Testis (tissue), 3 donors: ENCODE data around the gene OSBPL3. TPM values are rescaled to one million over a fixed set of nuclear protein-coding genes. Genes with fewer than 3 reads are reported as not detected.

Experiments used
- DNase-seq: peaks from one replicate; pipeline ENCODE4 v3.0.0-alpha.2; 2019
- H3K27ac ChIP-seq, 2 donors: fragments of 200-600 bp; sonication (generic); one replicate each; pipeline ENCODE4 v1.5.1; 2019
- H3K27me3 ChIP-seq: fragments of 200-600 bp; sonication (generic); one replicate; pipeline ENCODE4 v1.5.1; 2019
- H3K36me3 ChIP-seq: fragments of 200-600 bp; sonication (generic); one replicate; pipeline ENCODE4 v1.5.1; 2017; ENCODE audit warnings: low read depth; ENCODE audit errors: missing control alignments
- H3K4me1 ChIP-seq: fragments of 200-600 bp; sonication (generic); one replicate; pipeline ENCODE4 v1.5.1; 2019
- H3K4me3 ChIP-seq, 2 donors: fragments of 200-600 bp; sonication (generic); one replicate each; pipeline ENCODE4 v1.5.1; 2017 to 2019
- H3K9me3 ChIP-seq: fragments of 200-600 bp; sonication (generic); one replicate; pipeline ENCODE4 v1.5.1; 2017
- POLR2A ChIP-seq: fragments of 450-650 bp; IDR thresholded peaks from one replicate; pipeline ENCODE4 v1.6.1; 2017; ENCODE audit warnings: antibody characterized with exemption, mild to moderate bottlenecking, moderate library complexity
- WGBS, 2 donors: methylation state at CpG; one replicate each; pipeline ENCODE4 v1.1.5; 2018; 5-methylcytosine and 5-hydroxymethylcytosine counted together
- intact Hi-C: fragments of 100-400 bp; cut with DNase I; formaldehyde crosslinking; loops from one replicate; pipeline ENCODE4 v1.15.1; 2023; ENCODE audit warnings: low total_unique reads
- polyA plus RNA-seq: library from polyadenylated mRNA; stranded (reverse); fragments of 350-450 nt; fragmentation: Illumina TruSeq; extraction: RNeasy Lipid Tissue Mini Kit (QIAGEN cat#74804); gene quantifications from one replicate; pipeline ENCODE4 v1.2.3, GENCODE V29; 2014; ENCODE audit warnings: low read depth, low replicate concordance; ENCODE audit not compliant: insufficient read depth
- total RNA-seq, 2 donors: library from RNA; depleted of rRNA; stranded (reverse); fragments of >200 nt; gene quantifications; one replicate each; pipeline ENCODE4 v1.2.3, GENCODE V29; 2016
- TF ChIP-seq, protein P1 (sequence below), 3 experiments: fragments of 450-650 bp in 2 of 3; fragments of 200-600 bp in 1 of 3; sonication (generic) in 1 of 3; IDR thresholded peaks; one replicate each; pipeline ENCODE4 v1.5.1; 2016 to 2019; ENCODE audit warnings: antibody characterized with exemption in 3 of 3, mild to moderate bottlenecking in 2 of 3, moderate library complexity in 1 of 3

The OSBPL3 gene
- total and polyA plus RNA-seq, 3 donors from 2014 or later, result 5.6 to 9.4 (median 6.9) TPM

GRCh38 chr7:24899905-24900304, 80.1 kb downstream of the OSBPL3 start:
- no peaks in the 10 kb centered on the region for H3K27me3 ChIP-seq
- no peaks in the 10 kb centered on the region for H3K4me1 ChIP-seq
- DNase-seq, result no peak
- H3K27ac ChIP-seq, result no peak overlapping the region
- intact Hi-C loops, result no loop called here
- WGBS, 2 donors, result 89 to 92% methylated on average over 4 of the region's 4 CpGs
- no peaks in the 10 kb centered on the region for H3K36me3 ChIP-seq
- TF ChIP-seq, protein P1, sequence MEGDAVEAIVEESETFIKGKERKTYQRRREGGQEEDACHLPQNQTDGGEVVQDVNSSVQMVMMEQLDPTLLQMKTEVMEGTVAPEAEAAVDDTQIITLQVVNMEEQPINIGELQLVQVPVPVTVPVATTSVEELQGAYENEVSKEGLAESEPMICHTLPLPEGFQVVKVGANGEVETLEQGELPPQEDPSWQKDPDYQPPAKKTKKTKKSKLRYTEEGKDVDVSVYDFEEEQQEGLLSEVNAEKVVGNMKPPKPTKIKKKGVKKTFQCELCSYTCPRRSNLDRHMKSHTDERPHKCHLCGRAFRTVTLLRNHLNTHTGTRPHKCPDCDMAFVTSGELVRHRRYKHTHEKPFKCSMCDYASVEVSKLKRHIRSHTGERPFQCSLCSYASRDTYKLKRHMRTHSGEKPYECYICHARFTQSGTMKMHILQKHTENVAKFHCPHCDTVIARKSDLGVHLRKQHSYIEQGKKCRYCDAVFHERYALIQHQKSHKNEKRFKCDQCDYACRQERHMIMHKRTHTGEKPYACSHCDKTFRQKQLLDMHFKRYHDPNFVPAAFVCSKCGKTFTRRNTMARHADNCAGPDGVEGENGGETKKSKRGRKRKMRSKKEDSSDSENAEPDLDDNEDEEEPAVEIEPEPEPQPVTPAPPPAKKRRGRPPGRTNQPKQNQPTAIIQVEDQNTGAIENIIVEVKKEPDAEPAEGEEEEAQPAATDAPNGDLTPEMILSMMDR (IDR thresholded peaks at IDR 0.05), result no peak
- TF ChIP-seq POLR2A, result no peak
- H3K9me3 ChIP-seq, result no peaks in the 10 kb centered on the region
- H3K4me3 ChIP-seq, result no peak overlapping the region

- Histone ChIP-seq H3K4me1 (no peaks in the 10 kb centered on the region), H3K27me3 (no peaks in the 10 kb centered on the region), H3K4me3 (no peak overlapping the region), H3K36me3 (no peaks in the 10 kb centered on the region), H3K9me3 (no peaks in the 10 kb centered on the region), H3K27ac (no peak overlapping the region)
- TF ChIP-seq, protein P1 (IDR thresholded peaks at IDR 0.05), result no peak
- TF ChIP-seq POLR2A, result no peak
- DNase-seq, result no peak
- intact Hi-C loops, result no loop called here
- 93 to 97% methylated on average over 1 of the region's 1 CpG for WGBS, 2 donors
Measured at GRCh38 chr7:24899161-24899560, 80.8 kb downstream of the OSBPL3 start.

GRCh38 chr7:24898691-24899090, 81.3 kb downstream of the OSBPL3 start:
- intact Hi-C loops, result no loop called here
- 96% methylated on average over 4 of the region's 4 CpGs for WGBS, 2 donors
- Histone ChIP-seq H3K4me1 (no peaks in the 10 kb centered on the region), H3K4me3 (no peak overlapping the region), H3K27ac (no peak overlapping the region), H3K9me3 (no peaks in the 10 kb centered on the region), H3K36me3 (no peaks in the 10 kb centered on the region), H3K27me3 (no peaks in the 10 kb centered on the region)
- DNase-seq, result no peak
- no peak for TF ChIP-seq POLR2A
- TF ChIP-seq, protein P1 (IDR thresholded peaks at IDR 0.05), result no peak

GRCh38 chr7:24896031-24896501, 83.9 kb downstream of the OSBPL3 start:
- intact Hi-C loops, result no loop called here
- Histone ChIP-seq H3K4me1 (no peaks in the 10 kb centered on the region), H3K27me3 (no peaks in the 10 kb centered on the region), H3K27ac (no peak overlapping the region), H3K9me3 (no peaks in the 10 kb centered on the region), H3K36me3 (no peaks in the 10 kb centered on the region), H3K4me3 (no peak overlapping the region)
- DNase-seq, result no peak
- WGBS, 2 donors, result 44 to 55% methylated on average over 4 of the region's 4 CpGs
- TF ChIP-seq POLR2A, result no peak
- TF ChIP-seq, protein P1 (IDR thresholded peaks at IDR 0.05), result no peak

GRCh38 chr7:24894429-24895221, 85.4 kb downstream of the OSBPL3 start:
- Histone ChIP-seq H3K9me3 (no peaks in the 10 kb centered on the region), H3K27ac (no peak overlapping the region), H3K27me3 (no peaks in the 10 kb centered on the region), H3K36me3 (no peaks in the 10 kb centered on the region), H3K4me3 (no peak overlapping the region), H3K4me1 (no peaks in the 10 kb centered on the region)
- 72% methylated on average over 7 of the region's 7 CpGs for WGBS, 2 donors
- no peak for DNase-seq
- intact Hi-C loops, result no loop called here
- TF ChIP-seq POLR2A, result no peak
- TF ChIP-seq, protein P1 (IDR thresholded peaks at IDR 0.05), result no peak
